HepG2 (cell line): ENCODE measurements around the gene YEATS4. TPM values are rescaled to one million over a fixed set of nuclear protein-coding genes. Genes with fewer than 3 reads are reported as not detected.

Source experiments
- CERS6 ChIP-seq: sonication (generic); formaldehyde crosslinking; IDR thresholded peaks from 2 replicates; pipeline ENCODE4 v1.5.0; 2020; ENCODE audit warnings: missing genetic modification reagents
- GATAD2A ChIP-seq: IDR thresholded peaks from 2 replicates; pipeline ENCODE4 v1.6.1; 2016
- IKZF5 ChIP-seq: IDR thresholded peaks from 2 replicates; pipeline ENCODE4 v1.6.1; 2018; ENCODE audit warnings: missing genetic modification reagents, mild to moderate bottlenecking, missing compliant biosample characterization
- NFAT5 ChIP-seq: sonication (generic); formaldehyde crosslinking; IDR thresholded peaks from 2 replicates; pipeline ENCODE4 v1.4.0; 2020; ENCODE audit warnings: missing genetic modification reagents
- NR0B2 ChIP-seq: sonication (generic); formaldehyde crosslinking; IDR thresholded peaks from 2 replicates; pipeline ENCODE4 v1.4.0; 2020; ENCODE audit warnings: mild to moderate bottlenecking, missing genetic modification reagents
- PRMT3 ChIP-seq: sonication (generic); formaldehyde crosslinking; IDR thresholded peaks from 2 replicates; pipeline ENCODE4 v1.8.1; 2022; ENCODE audit warnings: low read depth, mild to moderate bottlenecking, moderate library complexity, missing genetic modification reagents, borderline replicate concordance
- TCF7 ChIP-seq: sonication (generic); IDR thresholded peaks from 2 replicates; pipeline ENCODE4 v1.6.1; 2016; ENCODE audit warnings: antibody characterized with exemption, low read depth
- TCF7L2 ChIP-seq: IDR thresholded peaks from 2 replicates; pipeline ENCODE4 v1.6.1; 2011; ENCODE audit warnings: mild to moderate bottlenecking, low read depth, low read length, moderate library complexity
- ZMAT5 ChIP-seq: sonication (generic); formaldehyde crosslinking; IDR thresholded peaks from 2 replicates; pipeline ENCODE4 v1.5.0; 2020; ENCODE audit warnings: mild to moderate bottlenecking, low read depth, missing genetic modification reagents, borderline replicate concordance
- ZNF383 ChIP-seq: sonication (generic); formaldehyde crosslinking; IDR thresholded peaks from 2 replicates; pipeline ENCODE4 v1.4.0; 2020; ENCODE audit warnings: missing genetic modification reagents, mild to moderate bottlenecking, borderline replicate concordance
- ZNF496 ChIP-seq: sonication (generic); formaldehyde crosslinking; IDR thresholded peaks from 2 replicates; pipeline ENCODE4 v1.8.1; 2023; ENCODE audit warnings: mild to moderate bottlenecking, moderate library complexity, missing genetic modification reagents; ENCODE audit not compliant: insufficient replicate concordance
- ZNF597 ChIP-seq: sonication (generic); formaldehyde crosslinking; IDR thresholded peaks from 2 replicates; pipeline ENCODE4 v1.5.0; 2020; ENCODE audit warnings: missing genetic modification reagents
- ZNF639 ChIP-seq: conservative IDR thresholded peaks from 2 replicates; pipeline ENCODE4 v1.6.1; 2018; ENCODE audit warnings: missing genetic modification reagents
- ZNF780A ChIP-seq: sonication (generic); formaldehyde crosslinking; IDR thresholded peaks from 2 replicates; pipeline ENCODE4 v1.8.0; 2022; ENCODE audit warnings: mild to moderate bottlenecking, missing genetic modification reagents, moderate library complexity
- ZNF788 ChIP-seq: sonication (generic); formaldehyde crosslinking; IDR thresholded peaks from 2 replicates; pipeline ENCODE4 v1.5.0; 2020; ENCODE audit warnings: mild to moderate bottlenecking, missing genetic modification reagents, borderline replicate concordance
- polyA plus RNA-seq, 8 experiments: library from polyadenylated mRNA; depleted of rRNA in 3 of 8; stranded (reverse) in 7 of 8; unstranded in 1 of 8; fragments of >200 nt; fragmentation: Illumina TruSeq in 4 of 8; extraction: Trizol in 4 of 8; gene quantifications; 2 replicates each; pipeline versions ENCODE4 v1.2.1 to v1.2.3, GENCODE V29; 2011 to 2016; ENCODE audit warnings: low read depth in 4 of 8, missing spikeins in 1 of 8, mixed read lengths in 1 of 8; ENCODE audit not compliant: insufficient read depth in 1 of 8
- total RNA-seq, 5 experiments: library from RNA; depleted of rRNA; stranded (reverse); fragments of >200 nt; fragmentation: Illumina TruSeq; extraction: Trizol; gene quantifications; 2 replicates each; pipeline ENCODE4 v1.2.3, GENCODE V29; 2016; ENCODE audit warnings: low read depth in 1 of 5

Gene YEATS4
- total and polyA plus RNA-seq, 2 of the 13 experiments (the other 11 are each of a cell fraction or from before 2014, with no cell fraction given): 16.8 to 45.0 TPM

- TF ChIP-seq ZNF639 (CRISPR knock-in tag): no peak
- peak; percentile 73; the same call in 1 of the 2 replicates for TF ChIP-seq PRMT3
- no peak for TF ChIP-seq ZMAT5 (CRISPR knock-in tag)
- peak; percentile 84 for TF ChIP-seq IKZF5 (CRISPR knock-in tag)
- TF ChIP-seq ZNF788 (CRISPR knock-in tag): peak; percentile 71; the same call in 1 of the 2 replicates
- TF ChIP-seq GATAD2A (CRISPR knock-in tag): peak; percentile 94
- no peak for TF ChIP-seq ZNF383 (CRISPR knock-in tag)
- no peak for TF ChIP-seq NR0B2 (CRISPR knock-in tag)
- TF ChIP-seq CERS6 (CRISPR knock-in tag): no peak
- no peak for TF ChIP-seq NFAT5 (CRISPR knock-in tag)
- no peak for TF ChIP-seq ZNF780A
- peak; percentile 92 for TF ChIP-seq TCF7
- no peak for TF ChIP-seq TCF7L2
- TF ChIP-seq ZNF496 (CRISPR knock-in tag): no peak
- TF ChIP-seq ZNF597 (CRISPR knock-in tag): no peak
These were observed 11.2 kb upstream of the YEATS4 start, which contains the start of gene LYZ (continued) for GRCh38 chr12:69348162-69348938.
